ENCODE results near the gene CD151.

CD151 gene

GRCh38 chr11:810040-810567 lies 22.6 kb upstream of the CD151 start:
- peak overlapping the region; percentile 99 for H3K4me3 ChIP-seq (replicated peaks; ENCODE audit: low read depth, low read length)
- TF ChIP-seq, protein P1, sequence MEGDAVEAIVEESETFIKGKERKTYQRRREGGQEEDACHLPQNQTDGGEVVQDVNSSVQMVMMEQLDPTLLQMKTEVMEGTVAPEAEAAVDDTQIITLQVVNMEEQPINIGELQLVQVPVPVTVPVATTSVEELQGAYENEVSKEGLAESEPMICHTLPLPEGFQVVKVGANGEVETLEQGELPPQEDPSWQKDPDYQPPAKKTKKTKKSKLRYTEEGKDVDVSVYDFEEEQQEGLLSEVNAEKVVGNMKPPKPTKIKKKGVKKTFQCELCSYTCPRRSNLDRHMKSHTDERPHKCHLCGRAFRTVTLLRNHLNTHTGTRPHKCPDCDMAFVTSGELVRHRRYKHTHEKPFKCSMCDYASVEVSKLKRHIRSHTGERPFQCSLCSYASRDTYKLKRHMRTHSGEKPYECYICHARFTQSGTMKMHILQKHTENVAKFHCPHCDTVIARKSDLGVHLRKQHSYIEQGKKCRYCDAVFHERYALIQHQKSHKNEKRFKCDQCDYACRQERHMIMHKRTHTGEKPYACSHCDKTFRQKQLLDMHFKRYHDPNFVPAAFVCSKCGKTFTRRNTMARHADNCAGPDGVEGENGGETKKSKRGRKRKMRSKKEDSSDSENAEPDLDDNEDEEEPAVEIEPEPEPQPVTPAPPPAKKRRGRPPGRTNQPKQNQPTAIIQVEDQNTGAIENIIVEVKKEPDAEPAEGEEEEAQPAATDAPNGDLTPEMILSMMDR (IDR thresholded peaks at IDR 0.05; ENCODE audit: low read depth, low read length, missing control alignments): no peak
- no peak for DNase-seq (ENCODE audit: extremely low read depth, low read depth)

- no peak for DNase-seq (ENCODE audit: extremely low read depth, low read depth)
- TF ChIP-seq, protein P1 (IDR thresholded peaks at IDR 0.05; ENCODE audit: low read depth, low read length, missing control alignments): no peak
- H3K4me3 ChIP-seq (replicated peaks; ENCODE audit: low read depth, low read length): peak overlapping the region; percentile 99
Observed at GRCh38 chr11:811446-812245, 21.1 kb upstream of the CD151 start.

DNA sequence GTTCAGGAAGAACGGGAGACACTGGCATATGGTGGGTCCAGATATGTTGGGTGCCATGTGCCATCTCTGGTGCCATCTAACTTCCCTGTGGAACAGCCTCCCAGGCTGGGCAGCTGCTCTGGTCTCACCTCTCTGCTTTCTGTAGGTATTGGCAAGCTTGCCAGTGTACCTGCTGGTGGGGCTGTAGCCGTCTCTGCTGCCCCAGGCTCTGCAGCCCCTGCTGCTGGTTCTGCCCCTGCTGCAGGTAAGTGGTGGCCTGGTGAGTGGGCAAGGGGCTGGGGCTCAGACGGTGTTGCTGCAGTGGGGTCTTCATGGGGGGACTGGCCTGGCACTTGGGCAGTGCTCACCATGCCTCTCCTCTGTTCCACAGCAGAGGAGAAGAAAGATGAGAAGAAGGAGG lies 20.4 kb upstream of the CD151 start:
- no peak for DNase-seq (ENCODE audit: extremely low read depth, low read depth)
- H3K4me3 ChIP-seq (replicated peaks; ENCODE audit: low read depth, low read length): peak overlapping the region; percentile 99
- TF ChIP-seq, protein P1 (IDR thresholded peaks at IDR 0.05; ENCODE audit: low read depth, low read length, missing control alignments): no peak

GRCh38 chr11:813072-813455 lies 19.7 kb upstream of the CD151 start:
- H3K4me3 ChIP-seq (replicated peaks; ENCODE audit: low read depth, low read length): no peak overlapping the region
- no peak for DNase-seq (ENCODE audit: extremely low read depth, low read depth)
- TF ChIP-seq, protein P1 (IDR thresholded peaks at IDR 0.05; ENCODE audit: low read depth, low read length, missing control alignments): no peak

DNA sequence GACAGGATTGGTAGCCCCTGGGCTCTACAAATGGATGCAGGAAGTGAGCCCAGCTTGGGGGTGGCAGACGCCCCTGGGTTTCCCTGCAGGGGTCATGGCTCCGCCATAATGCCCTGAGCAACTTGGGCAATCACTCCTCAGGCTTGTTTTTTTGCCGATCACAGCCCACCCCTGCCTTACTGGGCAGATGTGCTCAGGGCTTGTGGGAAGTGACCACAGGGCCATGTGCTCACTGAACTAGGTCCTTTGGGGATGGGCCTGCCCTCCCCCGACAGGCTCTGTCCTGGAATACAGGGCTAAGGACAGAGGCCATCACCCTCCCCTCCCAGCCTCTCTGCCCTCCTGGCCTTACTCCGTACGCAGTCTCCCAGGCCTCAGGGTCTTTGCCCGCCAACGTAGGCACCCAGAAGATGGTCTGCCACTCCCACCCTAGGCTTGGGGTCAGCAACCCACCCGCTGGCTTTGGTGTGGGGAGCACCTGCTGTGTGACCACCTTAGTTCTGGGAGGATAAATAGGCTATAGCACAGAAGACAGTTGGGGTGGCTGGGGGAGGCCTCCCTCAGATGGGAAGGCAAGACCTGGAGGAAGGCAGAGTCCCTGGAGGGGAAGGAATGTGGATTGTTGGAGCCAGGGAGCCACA lies 19.2 kb upstream of the CD151 start:
- TF ChIP-seq, protein P1 (IDR thresholded peaks at IDR 0.05; ENCODE audit: low read depth, low read length, missing control alignments): no peak
- no peak for DNase-seq (ENCODE audit: extremely low read depth, low read depth)
- H3K4me3 ChIP-seq (replicated peaks; ENCODE audit: low read depth, low read length): no peak overlapping the region

DNA sequence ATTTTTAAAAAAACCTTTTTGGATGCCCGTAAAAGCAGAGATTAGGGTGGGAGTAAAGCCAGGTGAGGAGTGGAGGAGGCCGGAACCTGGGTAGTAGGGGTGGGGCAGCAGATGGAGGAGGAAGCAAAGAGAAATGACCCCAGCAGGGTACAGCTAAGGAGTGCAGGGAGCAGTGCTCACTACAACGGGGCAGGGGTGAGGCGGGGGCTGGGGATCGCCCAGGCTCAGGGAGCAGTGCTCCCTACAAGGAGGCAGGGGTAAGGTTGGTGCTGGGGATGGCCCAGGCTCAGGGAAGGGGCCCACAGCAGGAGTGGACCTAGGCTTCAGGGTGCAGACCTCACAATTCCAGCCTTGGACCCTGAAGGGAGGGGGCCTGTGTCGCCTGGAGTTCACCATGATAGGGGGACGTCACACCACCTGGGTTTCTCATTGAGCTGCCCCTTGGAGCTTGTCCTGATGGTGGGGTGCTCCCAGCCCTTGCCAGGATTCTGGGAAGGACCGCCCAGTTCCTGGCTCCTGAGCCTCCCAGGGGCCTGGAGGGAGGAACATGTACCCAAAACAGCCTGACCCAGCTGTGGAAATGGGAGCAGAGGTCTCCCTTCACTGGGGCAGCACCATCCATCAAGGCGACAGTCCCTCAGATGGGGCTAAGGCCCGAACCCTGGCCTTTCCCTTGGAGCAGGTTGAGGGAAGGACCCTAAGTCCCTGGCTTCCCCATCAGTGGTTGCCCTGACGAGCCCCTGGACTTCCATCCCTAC lies 16.9 kb upstream of the CD151 start:
- no peak overlapping the region for H3K4me3 ChIP-seq (replicated peaks; ENCODE audit: low read depth, low read length)
- no peak for DNase-seq (ENCODE audit: extremely low read depth, low read depth)
- TF ChIP-seq, protein P1 (IDR thresholded peaks at IDR 0.05; ENCODE audit: low read depth, low read length, missing control alignments): no peak
